Right atrium auricular region (tissue), 2 donors: Measurements from ENCODE around the gene AOPEP. TPM values are rescaled to one million over a fixed set of nuclear protein-coding genes. Genes with fewer than 3 reads are reported as not detected.
A peak's percentile ranks its signal among the peaks of the same experiment; 100 is the strongest.

Source experiments
- DNase-seq: peaks from one replicate; pipeline ENCODE4 v3.0.0-alpha.2; 2019; ENCODE audit warnings: low spot score
- H3K27ac ChIP-seq, 2 donors: fragments of 200-600 bp; sonication (generic); 1 replicate in 1 of 2; 2 replicates in 1 of 2; pipeline ENCODE4 v1.5.1; 2016 to 2019
- H3K27me3 ChIP-seq, 2 donors: fragments of 200-600 bp; sonication (generic); one replicate each; pipeline versions ENCODE4 v1.5.1 to v1.6.0; 2017 to 2019
- H3K36me3 ChIP-seq: fragments of 200-600 bp; sonication (generic); one replicate; pipeline ENCODE4 v1.5.1; 2016
- H3K4me1 ChIP-seq, 2 donors: fragments of 200-600 bp; sonication (generic); one replicate each; pipeline versions ENCODE4 v1.5.1 to v1.6.0; 2017 to 2019
- H3K4me3 ChIP-seq, 2 donors: fragments of 200-600 bp; sonication (generic); 1 replicate in 1 of 2; 2 replicates in 1 of 2; pipeline ENCODE4 v1.5.1; 2017 to 2019; ENCODE audit warnings: mild to moderate bottlenecking in 1 of 2, moderate library complexity in 1 of 2
- H3K9me3 ChIP-seq, 2 donors: fragments of 200-600 bp; sonication (generic); one replicate each; pipeline ENCODE4 v1.5.1; 2019
- total RNA-seq, 2 donors: library from RNA; depleted of rRNA; stranded (reverse); fragments of >200 nt; gene quantifications; one replicate each; pipeline ENCODE4 v1.1.0, GENCODE V29; 2016
- TF ChIP-seq, protein P1 (sequence below), 2 donors: fragments of 200-600 bp; sonication (generic); IDR thresholded peaks; one replicate each; pipeline ENCODE4 v1.5.1; 2019; ENCODE audit warnings: antibody characterized with exemption in 2 of 2

AOPEP gene
- total RNA-seq, 2 donors from 2014 or later: 262 to 314 TPM

DNA sequence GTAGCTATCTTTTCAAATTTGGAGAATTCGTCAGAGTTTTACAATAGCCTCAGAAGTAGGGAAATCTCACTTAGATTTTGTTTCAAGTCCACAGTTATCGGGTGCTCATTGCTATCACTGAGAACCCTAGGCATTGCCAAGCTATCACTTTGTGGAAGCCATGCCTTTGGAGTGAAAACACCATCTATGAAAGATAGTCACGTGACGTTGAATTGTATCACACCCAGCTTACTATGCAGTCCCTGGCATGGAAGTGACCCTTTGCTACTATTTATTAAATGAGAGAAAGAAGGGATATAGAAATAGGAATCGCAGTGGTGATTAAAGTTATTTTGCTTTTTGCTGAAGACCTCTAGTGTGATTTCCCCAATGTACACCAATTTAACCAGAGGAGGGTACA lies 97.2 kb downstream of the AOPEP start:
- DNase-seq: no peak
- no peak overlapping the region for H3K4me3 ChIP-seq
- H3K27me3 ChIP-seq: no peaks in the 10 kb centered on the region
- H3K9me3 ChIP-seq: no peaks in the 10 kb centered on the region
- H3K36me3 ChIP-seq: no peaks in the 10 kb centered on the region
- TF ChIP-seq, protein P1, sequence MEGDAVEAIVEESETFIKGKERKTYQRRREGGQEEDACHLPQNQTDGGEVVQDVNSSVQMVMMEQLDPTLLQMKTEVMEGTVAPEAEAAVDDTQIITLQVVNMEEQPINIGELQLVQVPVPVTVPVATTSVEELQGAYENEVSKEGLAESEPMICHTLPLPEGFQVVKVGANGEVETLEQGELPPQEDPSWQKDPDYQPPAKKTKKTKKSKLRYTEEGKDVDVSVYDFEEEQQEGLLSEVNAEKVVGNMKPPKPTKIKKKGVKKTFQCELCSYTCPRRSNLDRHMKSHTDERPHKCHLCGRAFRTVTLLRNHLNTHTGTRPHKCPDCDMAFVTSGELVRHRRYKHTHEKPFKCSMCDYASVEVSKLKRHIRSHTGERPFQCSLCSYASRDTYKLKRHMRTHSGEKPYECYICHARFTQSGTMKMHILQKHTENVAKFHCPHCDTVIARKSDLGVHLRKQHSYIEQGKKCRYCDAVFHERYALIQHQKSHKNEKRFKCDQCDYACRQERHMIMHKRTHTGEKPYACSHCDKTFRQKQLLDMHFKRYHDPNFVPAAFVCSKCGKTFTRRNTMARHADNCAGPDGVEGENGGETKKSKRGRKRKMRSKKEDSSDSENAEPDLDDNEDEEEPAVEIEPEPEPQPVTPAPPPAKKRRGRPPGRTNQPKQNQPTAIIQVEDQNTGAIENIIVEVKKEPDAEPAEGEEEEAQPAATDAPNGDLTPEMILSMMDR (IDR thresholded peaks at IDR 0.05): no peak
- H3K4me1 ChIP-seq: peaks cover 0 to 61% of the 10 kb centered on the region in 2 donors
- peak overlapping the region; percentile 40 to 60 for H3K27ac ChIP-seq

DNA sequence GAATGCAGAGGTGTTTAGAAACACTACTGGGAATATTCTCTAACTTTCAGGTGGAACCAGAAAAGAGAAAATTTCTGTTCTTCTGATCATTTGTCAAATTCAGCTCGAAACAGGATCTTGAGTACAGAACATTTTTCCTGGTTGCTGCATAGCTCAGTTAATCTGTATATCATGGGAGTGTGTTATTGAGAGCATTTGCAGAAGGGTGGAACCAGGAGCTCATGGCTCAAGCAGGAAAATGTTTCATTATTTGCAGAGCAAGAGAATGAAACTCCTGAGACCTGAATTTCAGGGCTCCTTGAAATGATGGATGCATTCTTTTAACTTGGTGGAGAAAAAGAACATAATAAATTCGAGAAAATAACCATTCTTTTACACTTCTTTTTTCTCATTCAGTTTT lies 97.9 kb downstream of the AOPEP start:
- TF ChIP-seq, protein P1 (IDR thresholded peaks at IDR 0.05): no peak
- Histone ChIP-seq H3K36me3 (no peaks in the 10 kb centered on the region), H3K9me3 (no peaks in the 10 kb centered on the region), H3K4me1 (peaks cover 0 to 54% of the 10 kb centered on the region in 2 donors), H3K27me3 (no peaks in the 10 kb centered on the region), H3K27ac (peak overlapping the region; percentile 58 to 60), H3K4me3 (no peak overlapping the region)
- no peak for DNase-seq

DNA sequence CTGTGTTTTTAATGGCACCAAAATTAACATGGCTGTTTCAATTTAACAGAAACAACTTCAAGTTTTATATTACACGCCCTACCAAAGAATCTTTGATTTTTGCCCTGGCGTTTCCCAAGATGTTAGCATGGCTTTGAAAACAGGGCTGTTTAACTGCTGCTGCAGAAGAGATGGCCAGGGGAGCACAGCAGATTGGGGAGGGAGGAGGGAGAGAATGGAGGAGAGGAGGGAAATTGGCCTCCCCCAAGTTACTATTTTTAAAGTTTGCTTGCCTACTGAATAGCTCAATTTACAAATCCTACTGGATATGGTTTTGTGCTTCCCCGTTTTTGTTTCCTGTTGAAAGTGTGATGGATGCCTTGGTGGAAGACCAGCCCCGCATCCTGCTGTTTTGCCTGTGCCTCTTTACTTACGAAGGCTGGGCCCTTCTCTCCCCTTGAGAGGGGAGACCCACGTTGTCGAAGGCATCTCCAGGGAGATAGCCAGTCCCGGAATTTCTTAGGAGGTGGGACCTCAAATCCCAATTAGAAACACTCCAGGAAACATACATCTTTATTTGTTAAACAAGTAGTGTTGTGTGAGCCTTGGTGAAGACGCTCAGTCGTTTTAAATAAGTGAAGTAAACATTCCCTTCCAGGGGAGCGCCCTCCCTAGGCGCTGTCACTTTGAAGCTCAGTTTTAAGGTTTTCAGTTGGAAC lies 98.6 kb downstream of the AOPEP start:
- no peaks in the 10 kb centered on the region for H3K36me3 ChIP-seq
- H3K27ac ChIP-seq: peak overlapping the region; percentile 49 to 58
- H3K4me3 ChIP-seq: no peak overlapping the region
- TF ChIP-seq, protein P1 (IDR thresholded peaks at IDR 0.05): no peak
- H3K9me3 ChIP-seq: no peaks in the 10 kb centered on the region
- no peak for DNase-seq
- H3K4me1 ChIP-seq: peaks cover 0 to 52% of the 10 kb centered on the region in 2 donors
- H3K27me3 ChIP-seq: no peaks in the 10 kb centered on the region

DNA sequence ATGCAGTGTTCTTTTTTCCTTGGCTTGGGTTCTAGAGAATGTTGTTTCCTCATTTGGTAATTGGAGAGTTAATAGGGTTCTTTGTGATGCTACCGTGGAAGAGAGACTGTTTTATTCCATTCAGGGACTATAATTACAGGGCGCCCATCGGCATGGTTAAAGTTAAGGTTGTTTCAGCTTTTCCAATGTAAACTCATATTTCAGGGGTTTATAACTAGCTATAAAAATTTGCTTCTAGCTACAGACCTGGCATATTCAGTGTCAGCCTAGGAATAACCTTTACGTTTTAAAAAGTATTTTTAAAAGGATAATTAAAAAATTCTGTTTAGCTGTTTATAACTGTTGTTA lies 99.1 kb downstream of the AOPEP start:
- Histone ChIP-seq H3K36me3 (no peaks in the 10 kb centered on the region), H3K27ac (peak overlapping the region; percentile 49 to 58), H3K4me1 (peaks cover 0 to 52% of the 10 kb centered on the region in 2 donors), H3K9me3 (no peaks in the 10 kb centered on the region), H3K4me3 (no peak overlapping the region), H3K27me3 (no peaks in the 10 kb centered on the region)
- DNase-seq: no peak
- TF ChIP-seq, protein P1 (IDR thresholded peaks at IDR 0.05): no peak

DNA sequence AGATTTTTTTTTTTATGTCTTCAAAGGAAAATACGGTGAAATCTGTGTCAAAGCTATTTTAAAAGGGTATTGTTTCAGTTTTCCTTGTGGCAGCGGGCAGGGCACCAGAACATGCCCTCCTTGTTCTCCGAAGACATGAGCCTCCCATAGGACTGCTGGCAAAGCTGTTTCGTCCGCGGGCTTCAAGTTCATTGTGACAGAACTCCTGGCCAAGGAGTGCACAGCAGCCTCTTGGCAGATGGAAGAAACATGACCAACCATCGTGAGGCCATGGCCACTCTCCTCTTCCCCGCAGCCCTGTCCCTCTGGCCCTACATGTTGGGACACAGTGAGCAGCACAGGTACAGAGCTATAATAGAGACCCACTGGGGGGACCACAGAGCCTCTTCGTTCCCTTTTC lies 99.5 kb downstream of the AOPEP start:
- Histone ChIP-seq H3K36me3 (no peaks in the 10 kb centered on the region), H3K27ac (peak overlapping the region; percentile 49 to 58), H3K4me3 (no peak overlapping the region), H3K9me3 (no peaks in the 10 kb centered on the region), H3K27me3 (no peaks in the 10 kb centered on the region), H3K4me1 (peaks cover 0 to 52% of the 10 kb centered on the region in 2 donors)
- TF ChIP-seq, protein P1 (IDR thresholded peaks at IDR 0.05): no peak
- DNase-seq: no peak
